Loucy (cell line): ENCODE data around the gene ATP13A3.

Source experiments
- H2AFZ ChIP-seq: fragments of 200-600 bp; sonication (generic); 2 replicates; pipeline ENCODE4 v1.6.0; 2016; ENCODE audit warnings: antibody characterized with exemption, mild to moderate bottlenecking, low read length, moderate library complexity
- H3F3A ChIP-seq: fragments of 200-600 bp; 2 replicates; pipeline ENCODE4 v1.6.0; 2016; ENCODE audit warnings: antibody characterized with exemption, low read depth, mild to moderate bottlenecking
- H3K27me3 ChIP-seq: fragments of 200-600 bp; sonication (generic); 2 replicates; pipeline ENCODE4 v1.6.1; 2014; ENCODE audit warnings: low read length, mild to moderate bottlenecking; ENCODE audit not compliant: insufficient read depth, poor library complexity, severe bottlenecking
- H3K36me3 ChIP-seq: fragments of 200-600 bp; sonication (generic); 2 replicates; pipeline ENCODE4 v1.6.1; 2016; ENCODE audit warnings: low read length; ENCODE audit not compliant: insufficient read depth
- H3K4me1 ChIP-seq: fragments of 200-600 bp; sonication (generic); 2 replicates; pipeline ENCODE4 v1.5.1; 2014; ENCODE audit warnings: low read length, mild to moderate bottlenecking; ENCODE audit not compliant: insufficient read depth, poor library complexity, severe bottlenecking
- H3K4me2 ChIP-seq: fragments of 200-600 bp; sonication (generic); 2 replicates; pipeline ENCODE4 v1.6.0; 2014; ENCODE audit warnings: antibody characterized with exemption, low read length, low read depth, mild to moderate bottlenecking; ENCODE audit not compliant: poor library complexity, severe bottlenecking
- H3K4me3 ChIP-seq: fragments of 200-600 bp; sonication (generic); 2 replicates; pipeline ENCODE4 v1.5.1; 2014; ENCODE audit warnings: low read length, mild to moderate bottlenecking, mixed read lengths; ENCODE audit not compliant: poor library complexity, severe bottlenecking
- H3K79me2 ChIP-seq: fragments of 200-600 bp; sonication (generic); 2 replicates; pipeline ENCODE4 v1.6.1; 2014; ENCODE audit warnings: low read length; ENCODE audit not compliant: insufficient read depth
- H3K9ac ChIP-seq: fragments of 200-600 bp; sonication (generic); 2 replicates; pipeline ENCODE4 v1.6.0; 2014; ENCODE audit warnings: mild to moderate bottlenecking, low read depth, low read length, moderate library complexity; ENCODE audit not compliant: poor library complexity, severe bottlenecking
- H3K9me2 ChIP-seq: fragments of 200-600 bp; sonication (generic); replicated peaks from 2 replicates; pipeline ENCODE4 v1.6.1; 2016; ENCODE audit warnings: low read depth, low read length, mixed read lengths
- H3K9me3 ChIP-seq: fragments of 200-600 bp; sonication (generic); 2 replicates; pipeline ENCODE4 v1.6.1; 2014; ENCODE audit warnings: mild to moderate bottlenecking, antibody characterized with exemption, low read length, low read depth; ENCODE audit not compliant: insufficient read depth
- H4K20me1 ChIP-seq: fragments of 200-600 bp; sonication (generic); 2 replicates; pipeline ENCODE4 v1.6.0; 2014; ENCODE audit warnings: antibody characterized with exemption, low read length, mild to moderate bottlenecking; ENCODE audit not compliant: insufficient read depth, poor library complexity, severe bottlenecking
- CTCF ChIP-seq: fragments of 200-600 bp; sonication (generic); conservative IDR thresholded peaks from 2 replicates; pipeline ENCODE4 v1.5.1; 2014; ENCODE audit warnings: mild to moderate bottlenecking, antibody characterized with exemption, low read length
- EZH2phosphoT487 ChIP-seq: fragments of 200-600 bp; IDR thresholded peaks from 2 replicates; pipeline ENCODE4 v1.6.1; 2018; ENCODE audit warnings: antibody characterized with exemption, mild to moderate bottlenecking, moderate library complexity, borderline replicate concordance

Gene ATP13A3

GRCh38 chr3:194469977-194470376 lies 16.8 kb downstream of the ATP13A3 start:
- H3F3A ChIP-seq, result no peaks in the 10 kb centered on the region
- H3K9me3 ChIP-seq, result no peaks in the 10 kb centered on the region
- peaks cover 68% of the 10 kb centered on the region for H4K20me1 ChIP-seq

GRCh38 chr3:194468086-194468485 lies 18.7 kb downstream of the ATP13A3 start:
- Histone ChIP-seq H2AFZ (no peak overlapping the region), H3K9me3 (no peaks in the 10 kb centered on the region), H3K9me2 (no peaks in the 10 kb centered on the region), H4K20me1 (peaks cover 58% of the 10 kb centered on the region), H3K4me3 (no peak overlapping the region), H3K36me3 (no peaks in the 10 kb centered on the region), H3K4me1 (peaks cover 9% of the 10 kb centered on the region), H3K27me3 (no peaks in the 10 kb centered on the region), H3K4me2 (no peak overlapping the region), H3K79me2 (peaks cover 91% of the 10 kb centered on the region), H3F3A (no peaks in the 10 kb centered on the region), H3K9ac (no peak overlapping the region)
- no peak for TF ChIP-seq EZH2phosphoT487
- no peak for TF ChIP-seq CTCF

More at GRCh38 chr3:194469977-194470376, 16.8 kb downstream of the ATP13A3 start:
- Histone ChIP-seq H3K9me2 (no peaks in the 10 kb centered on the region), H3K27me3 (no peaks in the 10 kb centered on the region), H3K36me3 (0 out of 2 replicates have a peak, but pooled peaks cover 4% of the 10 kb centered on the region), H3K4me2 (no peak overlapping the region), H2AFZ (no peak overlapping the region), H3K4me3 (no peak overlapping the region), H3K9ac (no peak overlapping the region), H3K4me1 (peaks cover 9% of the 10 kb centered on the region), H3K79me2 (peaks cover 92% of the 10 kb centered on the region)
- no peak for TF ChIP-seq EZH2phosphoT487
- TF ChIP-seq CTCF, result no peak

GRCh38 chr3:194466761-194467356 lies 19.9 kb downstream of the ATP13A3 start:
- H3K27me3 ChIP-seq, result no peaks in the 10 kb centered on the region
- H3K36me3 ChIP-seq, result peaks cover 2% of the 10 kb centered on the region; the same call in 1 of the 2 replicates
- no peak overlapping the region for H3K9ac ChIP-seq
- H3K4me3 ChIP-seq, result no peak overlapping the region
- H2AFZ ChIP-seq, result no peak overlapping the region
- peaks cover 47% of the 10 kb centered on the region for H4K20me1 ChIP-seq
- peak overlapping the region; percentile 47 for H3K4me2 ChIP-seq
- peaks cover 9% of the 10 kb centered on the region for H3K4me1 ChIP-seq
- no peak for TF ChIP-seq CTCF
- TF ChIP-seq EZH2phosphoT487, result no peak
- no peaks in the 10 kb centered on the region for H3K9me2 ChIP-seq
- no peaks in the 10 kb centered on the region for H3K9me3 ChIP-seq
- no peaks in the 10 kb centered on the region for H3F3A ChIP-seq
- peaks cover 92% of the 10 kb centered on the region for H3K79me2 ChIP-seq
